ENCODE results near the gene NAXD. TPM values are rescaled to one million over a fixed set of nuclear protein-coding genes. Genes with fewer than 3 reads are reported as not detected.
"Not testable (repeated sequence)": the region's sequence is repeated elsewhere in the genome, so short reads cannot be mapped to it uniquely, and the experiment has no call there.

The NAXD gene
- total RNA-seq, 4 donors from 2014 or later, result 27.1 to 43.2 (median 35.8) TPM

DNA sequence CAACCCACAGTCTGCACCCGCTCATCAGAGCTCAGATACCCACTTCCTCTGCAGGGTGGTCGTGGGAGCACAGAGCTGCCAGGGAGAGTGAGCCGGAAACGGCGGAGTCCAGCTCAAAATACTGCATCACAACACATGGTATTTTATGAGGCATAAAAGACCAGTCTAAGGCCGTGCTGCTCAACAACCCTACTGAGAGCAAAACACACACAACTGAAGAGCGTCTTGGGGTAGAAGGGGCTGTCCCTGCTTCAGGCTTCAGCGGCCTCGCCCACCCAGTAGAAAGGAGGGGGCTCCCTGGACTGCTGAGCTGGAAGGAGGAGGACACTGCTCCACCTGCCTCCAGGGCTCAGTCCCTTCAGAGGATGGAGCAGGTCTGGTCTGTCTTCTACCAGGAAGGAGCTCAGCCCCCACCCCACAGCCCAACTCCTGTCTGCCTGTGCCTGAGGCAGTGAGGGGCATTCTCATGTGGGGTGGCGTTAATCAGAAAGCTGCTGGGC is 36.9 kb downstream of the NAXD start:
- DNase-seq, result no peak

DNA sequence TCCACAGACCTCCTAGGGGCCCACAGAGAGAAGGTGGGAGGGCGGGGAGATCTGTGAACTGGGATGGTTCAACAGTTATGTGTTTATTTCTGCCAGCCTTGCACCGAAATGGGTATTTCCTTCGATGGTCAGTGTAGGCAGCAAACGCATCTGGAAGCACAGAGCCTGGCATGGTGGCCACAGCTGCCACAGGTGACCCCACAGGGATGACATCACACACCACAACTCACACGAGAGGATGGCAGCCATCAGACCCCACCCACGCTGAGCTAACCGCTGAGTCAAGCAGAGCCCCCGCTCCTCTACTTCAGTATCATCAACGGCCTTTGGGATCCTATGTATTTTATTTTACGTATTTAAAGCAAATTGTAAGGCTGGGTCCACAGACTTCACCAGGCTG is 37.4 kb downstream of the NAXD start:
- no peak for DNase-seq
- peaks cover 0 to 2% (median 0%) of the 10 kb centered on the region in 4 donors for H3K4me1 ChIP-seq
- H3K27me3 ChIP-seq, result no peaks in the 10 kb centered on the region
- no peak overlapping the region for H3K4me3 ChIP-seq
- no peak overlapping the region for H3K27ac ChIP-seq
- TF ChIP-seq, protein P1, sequence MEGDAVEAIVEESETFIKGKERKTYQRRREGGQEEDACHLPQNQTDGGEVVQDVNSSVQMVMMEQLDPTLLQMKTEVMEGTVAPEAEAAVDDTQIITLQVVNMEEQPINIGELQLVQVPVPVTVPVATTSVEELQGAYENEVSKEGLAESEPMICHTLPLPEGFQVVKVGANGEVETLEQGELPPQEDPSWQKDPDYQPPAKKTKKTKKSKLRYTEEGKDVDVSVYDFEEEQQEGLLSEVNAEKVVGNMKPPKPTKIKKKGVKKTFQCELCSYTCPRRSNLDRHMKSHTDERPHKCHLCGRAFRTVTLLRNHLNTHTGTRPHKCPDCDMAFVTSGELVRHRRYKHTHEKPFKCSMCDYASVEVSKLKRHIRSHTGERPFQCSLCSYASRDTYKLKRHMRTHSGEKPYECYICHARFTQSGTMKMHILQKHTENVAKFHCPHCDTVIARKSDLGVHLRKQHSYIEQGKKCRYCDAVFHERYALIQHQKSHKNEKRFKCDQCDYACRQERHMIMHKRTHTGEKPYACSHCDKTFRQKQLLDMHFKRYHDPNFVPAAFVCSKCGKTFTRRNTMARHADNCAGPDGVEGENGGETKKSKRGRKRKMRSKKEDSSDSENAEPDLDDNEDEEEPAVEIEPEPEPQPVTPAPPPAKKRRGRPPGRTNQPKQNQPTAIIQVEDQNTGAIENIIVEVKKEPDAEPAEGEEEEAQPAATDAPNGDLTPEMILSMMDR (IDR thresholded peaks at IDR 0.05), result no peak
- TF ChIP-seq POLR2A (IDR thresholded peaks at IDR 0.05), result no peak
- peaks cover 0 to 37% (median 0%) of the 10 kb centered on the region in 3 donors for H3K36me3 ChIP-seq
- no peaks in the 10 kb centered on the region for H3K9me3 ChIP-seq

More for the DNA sequence above, 36.9 kb downstream of the NAXD start:
- TF ChIP-seq POLR2A (IDR thresholded peaks at IDR 0.05), result no peak
- TF ChIP-seq, protein P1 (IDR thresholded peaks at IDR 0.05), result no peak
- Histone ChIP-seq H3K4me3 (no peak overlapping the region), H3K27ac (no peak overlapping the region), H3K27me3 (no peaks in the 10 kb centered on the region), H3K4me1 (no peaks in the 10 kb centered on the region), H3K36me3 (peaks cover 0 to 33% (median 0%) of the 10 kb centered on the region in 3 donors), H3K9me3 (no peaks in the 10 kb centered on the region)

DNA sequence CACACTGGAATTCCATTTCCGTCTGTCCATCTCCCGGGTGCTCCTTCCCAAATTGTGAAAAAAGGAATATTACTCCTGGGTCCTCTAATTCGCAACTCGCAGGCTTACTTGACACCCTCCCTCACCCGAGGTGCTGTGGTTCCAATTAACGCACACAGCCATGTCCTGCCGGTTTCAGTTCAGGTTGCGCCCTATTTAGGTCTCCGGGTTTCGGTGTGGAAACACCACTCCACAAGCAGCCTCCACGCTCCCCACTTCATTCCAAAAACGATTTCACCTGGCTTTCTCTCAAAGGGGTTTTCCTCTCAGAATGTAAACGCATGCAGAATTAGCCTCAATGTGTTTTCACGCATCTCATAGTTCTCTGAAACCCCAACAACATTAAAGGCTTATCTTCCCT is 37.9 kb downstream of the NAXD start:
- peaks cover 0 to 7% (median 0%) of the 10 kb centered on the region in 4 donors for H3K4me1 ChIP-seq
- peaks cover 0 to 41% (median 0%) of the 10 kb centered on the region in 3 donors for H3K36me3 ChIP-seq
- no peaks in the 10 kb centered on the region for H3K9me3 ChIP-seq
- H3K27me3 ChIP-seq, result no peaks in the 10 kb centered on the region
- H3K27ac ChIP-seq, result no peak overlapping the region
- H3K4me3 ChIP-seq, result no peak overlapping the region
- no peak for DNase-seq
- TF ChIP-seq POLR2A (IDR thresholded peaks at IDR 0.05), result no peak
- TF ChIP-seq, protein P1 (IDR thresholded peaks at IDR 0.05), result no peak

DNA sequence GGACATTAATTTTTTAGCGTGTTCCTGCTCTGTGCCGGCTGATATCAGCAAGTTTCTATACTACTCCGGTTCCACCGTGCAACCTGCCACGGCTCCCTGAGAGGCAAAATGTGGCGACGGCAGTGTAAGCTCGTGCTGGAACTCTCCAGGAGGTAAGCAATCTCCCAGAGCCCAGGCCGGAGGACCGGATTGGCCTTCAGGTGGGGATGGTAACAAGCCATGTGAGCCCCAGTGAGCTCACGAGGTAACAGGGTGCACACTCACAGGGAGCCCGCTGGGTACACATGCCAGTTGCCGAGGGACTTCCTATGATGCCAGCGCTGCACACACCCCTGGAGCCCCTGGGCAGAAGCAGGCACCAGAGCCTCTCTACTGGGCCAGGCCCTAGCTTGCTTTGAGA is 38.5 kb downstream of the NAXD start:
- Histone ChIP-seq H3K36me3 (peaks cover 0 to 41% (median 0%) of the 10 kb centered on the region in 3 donors), H3K4me1 (peaks cover 0 to 10% (median 0%) of the 10 kb centered on the region in 4 donors), H3K27me3 (no peaks in the 10 kb centered on the region), H3K27ac (no peak overlapping the region), H3K4me3 (no peak overlapping the region), H3K9me3 (no peaks in the 10 kb centered on the region)
- DNase-seq, result no peak
- TF ChIP-seq, protein P1 (IDR thresholded peaks at IDR 0.05), result no peak
- TF ChIP-seq POLR2A (IDR thresholded peaks at IDR 0.05), result no peak

DNA sequence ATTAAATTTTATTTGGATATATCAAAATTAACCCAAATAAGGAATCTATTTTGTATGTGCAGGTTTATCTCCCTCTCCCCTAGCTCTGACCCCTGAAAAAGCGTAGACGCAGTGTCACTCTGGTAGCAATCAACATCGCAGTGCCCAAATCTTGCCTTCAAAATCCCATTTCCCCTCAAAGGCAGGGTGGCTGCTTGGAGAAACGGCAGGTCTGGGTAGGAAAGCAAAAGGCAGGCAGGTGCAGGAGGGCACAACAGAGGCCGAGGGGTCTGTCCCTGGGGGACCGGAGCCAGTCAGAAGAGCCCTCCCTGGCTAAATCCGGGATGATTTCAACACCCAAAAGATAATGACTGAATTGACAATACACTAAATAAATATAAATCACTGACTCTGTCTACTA is 41.9 kb downstream of the NAXD start:
- Histone ChIP-seq H3K4me1 (peaks cover 0 to 10% (median 0%) of the 10 kb centered on the region in 4 donors), H3K9me3 (peaks cover 0 to 4% (median 0%) of the 10 kb centered on the region in 4 donors), H3K36me3 (peaks cover 0 to 28% (median 0%) of the 10 kb centered on the region in 3 donors), H3K4me3 (no peak overlapping the region), H3K27ac (no peak overlapping the region), H3K27me3 (no peaks in the 10 kb centered on the region)
- DNase-seq, result no peak
- TF ChIP-seq POLR2A (IDR thresholded peaks at IDR 0.05), result no peak
- TF ChIP-seq, protein P1 (IDR thresholded peaks at IDR 0.05), result no peak

DNA sequence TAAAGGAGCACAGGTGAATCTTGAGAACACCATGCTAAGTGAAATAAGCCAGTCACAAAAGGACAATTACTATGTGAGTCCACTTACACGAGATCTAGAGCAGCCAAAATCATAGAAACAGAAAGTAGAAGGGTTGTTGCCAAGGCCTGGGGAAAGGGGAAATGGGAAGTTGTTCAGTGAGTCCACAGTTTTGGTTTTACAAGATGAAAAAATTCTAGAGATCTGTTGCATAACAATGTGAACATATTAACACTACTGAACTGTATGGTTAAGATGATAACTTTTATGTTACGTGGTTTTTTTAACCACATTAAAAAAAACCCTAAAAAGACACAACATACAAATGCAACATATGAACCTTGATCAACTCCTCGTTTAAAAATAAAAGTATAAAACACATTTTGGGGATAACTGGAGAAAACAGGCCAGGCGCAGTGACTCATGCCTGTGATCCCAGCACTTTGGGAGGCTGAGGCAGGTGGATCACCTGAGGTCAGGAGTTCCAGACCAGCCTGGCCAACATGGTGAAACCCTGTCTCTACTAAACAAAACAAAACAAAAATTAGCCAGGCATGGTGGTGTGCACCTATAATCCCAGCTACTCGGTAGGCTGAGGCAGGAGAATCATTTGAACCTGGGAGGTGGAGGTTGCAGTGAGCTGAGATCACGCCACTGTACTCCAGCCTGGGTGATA is 43.0 kb downstream of the NAXD start:
- Histone ChIP-seq H3K4me1 (peaks cover 0 to 10% (median 0%) of the 10 kb centered on the region in 4 donors), H3K27ac (peak overlapping the region in 2 of 4 donors; percentile 3 to 39), H3K36me3 (peaks cover 0 to 33% (median 0%) of the 10 kb centered on the region in 3 donors)
- H3K9me3 ChIP-seq, DNase-seq, H3K4me3 ChIP-seq, H3K27me3 ChIP-seq: not testable (repeated sequence)
